IMR-90 (cell line): ENCODE measurements around the gene PDE8B. TPM values are rescaled to one million over a fixed set of nuclear protein-coding genes. Genes with fewer than 3 reads are reported as not detected.

Experiments
- ATAC-seq: fragments of 200-7000 bp; cut with Tn5 transposase; 2 replicates; pipeline ENCODE4 v1.9.1; 2020; ENCODE audit warnings: low read depth, mild to moderate bottlenecking, moderate library complexity
- BruUV-seq: library from RNA; stranded (reverse); fragments of 400-500 nt; replicated peaks from 2 replicates; lab custom pipeline; 2021; lab: Mats Ljungman, UMichigan
- CTCF ChIA-PET: fragments of 300-600 bp; formaldehyde crosslinking; extraction: SDS; loops from one replicate; lab custom pipeline; 2021; ENCODE audit warnings: antibody characterized with exemption; lab: Yijun Ruan, JAX
- POLR2A ChIA-PET: fragments of 300-600 bp; sonication (Branson Sonifier 250); formaldehyde crosslinking; loops from one replicate; lab custom pipeline; 2022; ENCODE audit warnings: antibody characterized with exemption; ENCODE audit not compliant: unreplicated experiment; lab: Charles Lee
- DNase-seq: peaks from one replicate; pipeline ENCODE4 v3.0.0; 2013
- H2AFZ ChIP-seq: replicated peaks from 2 replicates; pipeline ENCODE3; 2013; ENCODE audit warnings: low read length, mild to moderate bottlenecking; ENCODE audit not compliant: poor library complexity
- H2AK5ac ChIP-seq: 2 replicates; pipeline ENCODE4 v1.6.1; 2013; ENCODE audit warnings: low read depth, low read length, inconsistent platforms
- H2AK9ac ChIP-seq: replicated peaks from 2 replicates; pipeline ENCODE3; 2013; ENCODE audit warnings: mild to moderate bottlenecking, low read depth, low read length, moderate library complexity; ENCODE audit not compliant: poor library complexity
- H2BK120ac ChIP-seq: 2 replicates; pipeline ENCODE4 v1.6.1; 2013; ENCODE audit warnings: low read depth, low read length, inconsistent platforms
- H2BK15ac ChIP-seq: 3 replicates; pipeline ENCODE4 v1.6.1; 2013; ENCODE audit warnings: low read depth, low read length, inconsistent platforms
- H2BK20ac ChIP-seq: 2 replicates; pipeline ENCODE4 v1.6.1; 2013; ENCODE audit warnings: low read depth, mild to moderate bottlenecking, inconsistent platforms, low read length, moderate library complexity
- H2BK5ac ChIP-seq: 2 replicates; pipeline ENCODE4 v1.6.1; 2013; ENCODE audit warnings: mild to moderate bottlenecking, low read depth, low read length, inconsistent platforms; ENCODE audit not compliant: poor library complexity, severe bottlenecking
- H3K14ac ChIP-seq: replicated peaks from 2 replicates; pipeline ENCODE4 v1.6.1; 2013; ENCODE audit warnings: low read depth, low read length, inconsistent platforms
- H3K18ac ChIP-seq: 2 replicates; pipeline ENCODE4 v1.6.1; 2013; ENCODE audit warnings: low read depth, low read length, control low read depth
- H3K23ac ChIP-seq: 2 replicates; pipeline ENCODE4 v1.6.1; 2013; ENCODE audit warnings: low read depth, low read length, inconsistent platforms
- H3K27ac ChIP-seq: 2 replicates; pipeline ENCODE4 v1.5.1; 2013; ENCODE audit warnings: mild to moderate bottlenecking, control low read depth, low read length; ENCODE audit not compliant: insufficient read depth
- H3K27me3 ChIP-seq: 2 replicates; pipeline ENCODE4 v1.6.1; 2013; ENCODE audit warnings: low read length; ENCODE audit not compliant: control insufficient read depth, insufficient read depth
- H3K36me3 ChIP-seq: 2 replicates; pipeline ENCODE4 v1.6.1; 2013; ENCODE audit warnings: low read length, mixed read lengths; ENCODE audit not compliant: control insufficient read depth, insufficient read depth
- H3K4ac ChIP-seq: 2 replicates; pipeline ENCODE4 v1.6.1; 2013; ENCODE audit warnings: low read depth, low read length, inconsistent platforms
- H3K4me1 ChIP-seq: 2 replicates; pipeline ENCODE4 v1.6.1; 2013; ENCODE audit warnings: low read length, mixed read lengths; ENCODE audit not compliant: control insufficient read depth, insufficient read depth
- H3K4me2 ChIP-seq: 2 replicates; pipeline ENCODE4 v1.6.1; 2013; ENCODE audit warnings: low read depth, mild to moderate bottlenecking, control low read depth, low read length, moderate library complexity
- H3K4me3 ChIP-seq: 2 replicates; pipeline ENCODE4 v1.5.1; 2013; ENCODE audit warnings: low read depth, mild to moderate bottlenecking, control low read depth, low read length, moderate library complexity; ENCODE audit not compliant: insufficient read depth
- H3K56ac ChIP-seq: 2 replicates; pipeline ENCODE4 v1.6.1; 2013; ENCODE audit warnings: low read length, inconsistent platforms; ENCODE audit not compliant: insufficient read depth; ENCODE audit errors: extremely low read depth
- H3K79me1 ChIP-seq, 2 experiments: 2 replicates each; pipeline ENCODE4 v1.6.1; 2013; ENCODE audit warnings: low read length in 2 of 2, inconsistent platforms in 1 of 2, low read depth in 1 of 2
- H3K9ac ChIP-seq: 2 replicates; pipeline ENCODE4 v1.6.1; 2013; ENCODE audit warnings: low read depth, low read length, control low read depth
- H3K9me1 ChIP-seq: 2 replicates; pipeline ENCODE4 v1.6.1; 2013; ENCODE audit warnings: low read length, inconsistent platforms; ENCODE audit not compliant: insufficient read depth
- H3K9me3 ChIP-seq: 2 replicates; pipeline ENCODE4 v1.6.1; 2013; ENCODE audit warnings: low read length; ENCODE audit not compliant: control insufficient read depth, insufficient read depth
- H4K20me1 ChIP-seq: 2 replicates; pipeline ENCODE4 v1.6.1; 2013; ENCODE audit warnings: low read length, inconsistent platforms; ENCODE audit not compliant: insufficient read depth
- H4K5ac ChIP-seq: 2 replicates; pipeline ENCODE4 v1.6.1; 2013; ENCODE audit warnings: mild to moderate bottlenecking, low read depth, low read length, control low read depth
- H4K8ac ChIP-seq, 2 experiments: 2 replicates each; pipeline ENCODE4 v1.6.1; 2013; ENCODE audit warnings: low read depth in 2 of 2, low read length in 2 of 2, control low read depth in 1 of 2, inconsistent platforms in 1 of 2
- H4K91ac ChIP-seq: 2 replicates; pipeline ENCODE4 v1.6.1; 2013; ENCODE audit warnings: low read depth, low read length, inconsistent platforms; ENCODE audit not compliant: insufficient read depth
- CEBPB ChIP-seq: IDR thresholded peaks from 2 replicates; pipeline ENCODE4 v1.6.1; 2012; ENCODE audit warnings: low read depth, low read length, improper control_type of control experiment
- SMC3 ChIP-seq: fragments of 150-350 bp; IDR thresholded peaks from 2 replicates; pipeline ENCODE4 v1.6.1; 2016; ENCODE audit warnings: low read depth, mild to moderate bottlenecking, antibody characterized with exemption, low read length, moderate library complexity
- WGBS, 2 experiments: methylation state at CpG; one replicate each; pipeline versions ENCODE4 v1.1.5 to v1.1.7; 2013; ENCODE audit warnings: missing lambda C conversion rate in 2 of 2; ENCODE audit not compliant: insufficient read length in 1 of 2; ENCODE audit errors: extremely low coverage in 2 of 2; 5-methylcytosine and 5-hydroxymethylcytosine counted together
- dilution Hi-C: fragments of 300-500 bp; cut with HindIII; formaldehyde crosslinking; loops from one replicate; pipeline ENCODE4 v1.14.3; 2018; ENCODE audit warnings: low sequenced_read_pairs; ENCODE audit not compliant: unreplicated experiment
- in situ Hi-C: fragments of 300-500 bp; cut with MboI; formaldehyde crosslinking; loops from 3 replicates; pipeline ENCODE4 v1.14.3; 2019; ENCODE audit warnings: low sequenced_read_pairs, inconsistent platforms, mixed read lengths
- intact Hi-C: fragments of 100-400 bp; cut with micrococcal nuclease; formaldehyde crosslinking; loops from 2 replicates; pipeline ENCODE4 v1.10.0; 2022
- polyA plus RNA-seq, 3 experiments: library from polyadenylated mRNA; depleted of rRNA; stranded (reverse); fragments of >200 nt; gene quantifications; 2 replicates each; pipeline ENCODE4 v1.2.3, GENCODE V29; 2012; ENCODE audit warnings: low replicate concordance in 1 of 3
- total RNA-seq: library from RNA; depleted of rRNA; stranded (reverse); fragments of >200 nt; gene quantifications from 2 replicates; pipeline ENCODE4 v1.2.3, GENCODE V29; 2012

The PDE8B gene
- total and polyA plus RNA-seq, 2 of the 4 experiments (the other 2 are of a cell fraction) = under 0.01 to 0.03 TPM

GRCh38 chr5:77321793-77322394, 111.4 kb downstream of the PDE8B start:
- no peak overlapping the region for H2BK5ac ChIP-seq
- no peak overlapping the region for H3K23ac ChIP-seq
- H3K4me3 ChIP-seq = no peak overlapping the region
- peaks cover 1% of the 10 kb centered on the region; the same call in 1 of the 2 replicates for H3K4me1 ChIP-seq
- ChIA-PET POLR2A (no interaction called here), CTCF (no interaction called here)
- no peaks in the 10 kb centered on the region for H4K20me1 ChIP-seq
- ATAC-seq (no peak), DNase-seq (no peak)
- no peak overlapping the region for H2AFZ ChIP-seq
- 96% methylated on average over 3 of the region's 4 CpGs; no CpG with 5 or more reads in 1 of the 2 experiments for WGBS, 2 experiments
- H2BK120ac ChIP-seq = no peak overlapping the region
- no TSS peak for BruUV-seq
- H2BK20ac ChIP-seq = no peak overlapping the region
- no peak overlapping the region for H2AK5ac ChIP-seq
- H4K91ac ChIP-seq = no peak overlapping the region
- no peak overlapping the region for H2BK15ac ChIP-seq
- H4K5ac ChIP-seq = no peak overlapping the region
- no peak overlapping the region for H4K8ac ChIP-seq
- H3K9me1 ChIP-seq = peaks cover 3% of the 10 kb centered on the region; the same call in 1 of the 2 replicates
- H3K56ac ChIP-seq = no peak overlapping the region
- TF ChIP-seq SMC3 = no peak
- no peak for TF ChIP-seq CEBPB
- peaks cover 3% of the 10 kb centered on the region for H3K27me3 ChIP-seq
- H3K18ac ChIP-seq = no peak overlapping the region
- H3K4ac ChIP-seq = no peak overlapping the region
- H3K9me3 ChIP-seq = no peaks in the 10 kb centered on the region
- H2AK9ac ChIP-seq = no peak overlapping the region
- H3K27ac ChIP-seq = no peak overlapping the region
- no peak overlapping the region for H3K14ac ChIP-seq
- no peak overlapping the region for H3K9ac ChIP-seq
- H3K79me1 ChIP-seq = no peaks in the 10 kb centered on the region
- intact Hi-C loops (no loop called here), dilution Hi-C loops (no loop called here), in situ Hi-C loops (no loop called here)
- no peaks in the 10 kb centered on the region for H3K36me3 ChIP-seq
- H3K4me2 ChIP-seq = no peak overlapping the region
